ENCODE results near the gene ME3. TPM values are rescaled to one million over a fixed set of nuclear protein-coding genes. Genes with fewer than 3 reads are reported as not detected.
"Not testable (repeated sequence)": the region's sequence is repeated elsewhere in the genome, so short reads cannot be mapped to it uniquely, and the experiment has no call there.

ME3 gene
- total and polyA plus RNA-seq, 2 experiments from 2014 or later = 3.5 to 17.2 TPM

DNA sequence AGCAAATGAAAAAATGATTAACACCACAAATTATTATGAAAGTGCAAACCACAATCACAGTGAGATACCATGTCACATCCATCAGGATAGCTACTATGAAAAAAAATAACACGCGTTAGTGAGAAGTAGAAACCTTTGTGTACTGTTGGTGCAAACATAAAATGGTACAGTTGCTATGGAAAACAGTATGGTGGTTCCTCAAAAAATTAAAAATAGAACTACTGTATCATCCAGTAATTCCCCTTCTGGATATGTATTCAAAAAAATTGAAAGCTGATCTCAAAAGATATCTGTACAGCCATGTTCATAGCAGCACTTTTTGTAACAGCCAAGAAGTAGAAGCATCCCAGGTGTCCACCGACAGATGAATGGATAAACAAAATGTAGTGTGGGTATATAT, 254.3 kb downstream of the ME3 start:
- Histone ChIP-seq H3K27ac (no peak overlapping the region), H3K27me3 (no peaks in the 10 kb centered on the region), H3K4me1 (ENCODE audit: low read depth) (peaks cover 14% of the 10 kb centered on the region), H3K9me3 (ENCODE audit: low read depth) (no peaks in the 10 kb centered on the region), H3K4me3 (no peak overlapping the region), H3K36me3 (no peaks in the 10 kb centered on the region)
- TF ChIP-seq, protein P1, sequence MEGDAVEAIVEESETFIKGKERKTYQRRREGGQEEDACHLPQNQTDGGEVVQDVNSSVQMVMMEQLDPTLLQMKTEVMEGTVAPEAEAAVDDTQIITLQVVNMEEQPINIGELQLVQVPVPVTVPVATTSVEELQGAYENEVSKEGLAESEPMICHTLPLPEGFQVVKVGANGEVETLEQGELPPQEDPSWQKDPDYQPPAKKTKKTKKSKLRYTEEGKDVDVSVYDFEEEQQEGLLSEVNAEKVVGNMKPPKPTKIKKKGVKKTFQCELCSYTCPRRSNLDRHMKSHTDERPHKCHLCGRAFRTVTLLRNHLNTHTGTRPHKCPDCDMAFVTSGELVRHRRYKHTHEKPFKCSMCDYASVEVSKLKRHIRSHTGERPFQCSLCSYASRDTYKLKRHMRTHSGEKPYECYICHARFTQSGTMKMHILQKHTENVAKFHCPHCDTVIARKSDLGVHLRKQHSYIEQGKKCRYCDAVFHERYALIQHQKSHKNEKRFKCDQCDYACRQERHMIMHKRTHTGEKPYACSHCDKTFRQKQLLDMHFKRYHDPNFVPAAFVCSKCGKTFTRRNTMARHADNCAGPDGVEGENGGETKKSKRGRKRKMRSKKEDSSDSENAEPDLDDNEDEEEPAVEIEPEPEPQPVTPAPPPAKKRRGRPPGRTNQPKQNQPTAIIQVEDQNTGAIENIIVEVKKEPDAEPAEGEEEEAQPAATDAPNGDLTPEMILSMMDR (IDR thresholded peaks at IDR 0.05; ENCODE audit: low read depth, low read length) = no peak
- no peak for DNase-seq (ENCODE audit: low read depth in 1 of 2, low spot score in 1 of 2)

DNA sequence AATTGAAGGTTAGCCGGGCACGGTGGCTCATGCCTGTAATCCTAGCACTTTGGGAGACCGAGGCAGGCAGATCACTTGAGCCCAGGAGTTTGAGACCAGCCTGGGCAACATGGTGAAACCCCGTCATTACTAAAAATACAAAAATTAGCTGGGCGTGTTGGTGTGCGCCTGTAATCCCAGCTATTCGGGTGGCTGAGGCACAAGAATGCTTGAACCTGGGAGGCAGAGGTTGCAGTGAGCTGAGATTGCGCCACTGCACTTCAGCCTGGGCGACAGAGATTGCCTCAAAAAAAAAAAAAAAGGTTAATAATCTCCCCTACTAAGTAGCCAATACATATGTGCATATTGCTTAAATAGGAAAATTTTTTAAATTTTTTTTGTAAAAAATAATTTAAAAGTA, 255.5 kb downstream of the ME3 start:
- H3K27ac ChIP-seq; H3K9me3 ChIP-seq (ENCODE audit: low read depth); H3K36me3 ChIP-seq; H3K4me1 ChIP-seq (ENCODE audit: low read depth); H3K4me3 ChIP-seq; H3K27me3 ChIP-seq; DNase-seq (ENCODE audit: low read depth in 1 of 2, low spot score in 1 of 2): not testable (repeated sequence)

GRCh38 chr11:86416494-86416893, 255.9 kb downstream of the ME3 start:
- no peak overlapping the region for H3K27ac ChIP-seq

GRCh38 chr11:86415026-86415425, 257.4 kb downstream of the ME3 start:
- no peak for DNase-seq (ENCODE audit: low read depth in 1 of 2, low spot score in 1 of 2)
- Histone ChIP-seq H3K4me1 (ENCODE audit: low read depth) (no peaks in the 10 kb centered on the region), H3K4me3 (no peak overlapping the region), H3K27me3 (no peaks in the 10 kb centered on the region), H3K27ac (no peak overlapping the region), H3K9me3 (ENCODE audit: low read depth) (no peaks in the 10 kb centered on the region), H3K36me3 (no peaks in the 10 kb centered on the region)
- TF ChIP-seq, protein P1 (IDR thresholded peaks at IDR 0.05; ENCODE audit: low read depth, low read length) = no peak

More at GRCh38 chr11:86416494-86416893, 255.9 kb downstream of the ME3 start:
- DNase-seq (ENCODE audit: low read depth in 1 of 2, low spot score in 1 of 2) = no peak
- Histone ChIP-seq H3K4me1 (ENCODE audit: low read depth) (no peaks in the 10 kb centered on the region), H3K4me3 (no peak overlapping the region), H3K36me3 (no peaks in the 10 kb centered on the region), H3K9me3 (ENCODE audit: low read depth) (no peaks in the 10 kb centered on the region), H3K27me3 (no peaks in the 10 kb centered on the region)
- TF ChIP-seq, protein P1 (IDR thresholded peaks at IDR 0.05; ENCODE audit: low read depth, low read length) = no peak

DNA sequence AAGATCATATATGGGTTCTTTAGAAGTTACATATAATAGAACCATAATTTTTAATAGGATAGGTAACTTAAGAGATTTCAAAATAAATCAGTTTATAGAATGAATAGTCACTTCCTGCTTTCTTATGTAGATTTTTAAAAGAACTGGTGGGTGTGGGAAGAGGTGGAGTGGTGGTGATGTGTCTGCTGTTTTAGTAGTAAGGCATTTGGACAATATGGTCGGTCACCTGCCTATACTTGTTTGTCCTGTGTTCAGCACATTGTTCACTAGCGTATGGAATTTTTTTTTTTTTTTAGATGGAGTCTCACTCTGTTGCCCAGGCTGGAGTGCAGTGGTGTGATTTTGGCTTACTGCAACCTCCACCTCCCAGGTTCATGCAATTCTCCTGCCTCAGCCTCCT, 258.4 kb downstream of the ME3 start:
- no peak for DNase-seq (ENCODE audit: low read depth in 1 of 2, low spot score in 1 of 2)
- no peaks in the 10 kb centered on the region for H3K4me1 ChIP-seq (ENCODE audit: low read depth)
- H3K4me3 ChIP-seq = no peak overlapping the region
- TF ChIP-seq, protein P1 (IDR thresholded peaks at IDR 0.05; ENCODE audit: low read depth, low read length) = no peak
- H3K9me3 ChIP-seq (ENCODE audit: low read depth) = no peaks in the 10 kb centered on the region
- H3K27me3 ChIP-seq = no peaks in the 10 kb centered on the region
- H3K36me3 ChIP-seq = no peaks in the 10 kb centered on the region
- H3K27ac ChIP-seq = no peak overlapping the region

GRCh38 chr11:86408845-86409244, 263.6 kb downstream of the ME3 start:
- TF ChIP-seq, protein P1 (IDR thresholded peaks at IDR 0.05; ENCODE audit: low read depth, low read length) = peak; percentile 30
- DNase-seq (ENCODE audit: low read depth in 1 of 2, low spot score in 1 of 2) = no peak
- H3K4me1 ChIP-seq (ENCODE audit: low read depth) = no peaks in the 10 kb centered on the region
- no peaks in the 10 kb centered on the region for H3K27me3 ChIP-seq
- no peak overlapping the region for H3K27ac ChIP-seq
- H3K4me3 ChIP-seq = no peak overlapping the region
- no peaks in the 10 kb centered on the region for H3K9me3 ChIP-seq (ENCODE audit: low read depth)
- H3K36me3 ChIP-seq = no peaks in the 10 kb centered on the region

All from cardiac muscle cell (in vitro differentiated cells and primary cell).